Esophagus squamous epithelium (tissue), 5 donors: ENCODE data around the gene ARMC9. TPM values are rescaled to one million over a fixed set of nuclear protein-coding genes. Genes with fewer than 3 reads are reported as not detected.

Experiments used
- DNase-seq: peaks from one replicate; lab custom pipeline; 2025; lab: John Stamatoyannopoulos, UW
- H3K27ac ChIP-seq, 4 donors: fragments of 200-600 bp; sonication (generic); one replicate each; pipeline ENCODE4 v1.5.1; 2016 to 2019; ENCODE audit warnings: mild to moderate bottlenecking in 1 of 4
- H3K27me3 ChIP-seq, 4 donors: fragments of 200-600 bp; sonication (generic); 1 replicate in 3 of 4; 2 replicates in 1 of 4; pipeline versions ENCODE4 v1.5.1 to v1.6.0; 2017 to 2021; ENCODE audit warnings: antibody characterized with exemption in 1 of 4
- H3K36me3 ChIP-seq, 3 donors: fragments of 200-600 bp; sonication (generic); one replicate each; pipeline ENCODE4 v1.5.1; 2016 to 2019
- H3K4me1 ChIP-seq, 3 donors: fragments of 200-600 bp; sonication (generic); one replicate each; pipeline ENCODE4 v1.5.1; 2017 to 2019
- H3K4me3 ChIP-seq, 4 donors: fragments of 200-600 bp; sonication (generic); 1 replicate in 3 of 4; 2 replicates in 1 of 4; pipeline ENCODE4 v1.5.1; 2016 to 2019; ENCODE audit warnings: mild to moderate bottlenecking in 2 of 4, moderate library complexity in 1 of 4
- H3K9me3 ChIP-seq, 3 donors: fragments of 200-600 bp; sonication (generic); one replicate each; pipeline ENCODE4 v1.5.1; 2016 to 2019
- CTCF ChIP-seq, 6 experiments: fragments of 450-650 bp in 4 of 6; fragments of 200-600 bp in 2 of 6; sonication (generic) in 2 of 6; IDR thresholded peaks; one replicate each; pipeline ENCODE4 v1.5.1; 2016 to 2019; ENCODE audit warnings: antibody characterized with exemption in 6 of 6, mild to moderate bottlenecking in 4 of 6, moderate library complexity in 4 of 6
- POLR2A ChIP-seq, 4 donors: fragments of 450-650 bp; IDR thresholded peaks; one replicate each; pipeline ENCODE4 v1.6.1; 2017; ENCODE audit warnings: antibody characterized with exemption in 4 of 4, mild to moderate bottlenecking in 4 of 4, moderate library complexity in 3 of 4
- WGBS, 2 donors: methylation state at CpG; one replicate each; pipeline ENCODE4 v1.1.5; 2018; 5-methylcytosine and 5-hydroxymethylcytosine counted together
- intact Hi-C: fragments of 100-400 bp; cut with DNase I; formaldehyde crosslinking; loops from one replicate; pipeline ENCODE4 v1.15.0; 2022
- total RNA-seq, 4 donors: library from RNA; depleted of rRNA; stranded (reverse); fragments of >200 nt; gene quantifications; one replicate each; pipeline ENCODE4 v1.1.0, GENCODE V29; 2016
- donor health status: DM: yes; HTN: yes; CAD: no.

Gene ARMC9
- total RNA-seq, 4 donors from 2014 or later: 2.1 to 13.9 (median 3.9) TPM

GRCh38 chr2:231385429-231385828 lies 187.0 kb downstream of the ARMC9 start:
- 84 to 85% methylated on average over 3 to 5 of the region's 5 CpGs for WGBS, 2 donors
- peaks cover 0 to 6% (median 0%) of the 10 kb centered on the region in 4 donors for H3K27me3 ChIP-seq
- H3K4me1 ChIP-seq: peaks cover 0 to 7% (median 0%) of the 10 kb centered on the region in 3 donors
- H3K36me3 ChIP-seq: peaks cover 0 to 5% (median 0%) of the 10 kb centered on the region in 3 donors
- intact Hi-C loops: no loop called here
- DNase-seq: no peak
- TF ChIP-seq POLR2A (IDR thresholded peaks at IDR 0.05) (no peak), CTCF (IDR thresholded peaks at IDR 0.05) (no peak)
- no peak overlapping the region for H3K27ac ChIP-seq
- H3K4me3 ChIP-seq: no peak overlapping the region
- peaks cover 0 to 10% (median 0%) of the 10 kb centered on the region in 3 donors for H3K9me3 ChIP-seq

- H3K36me3 ChIP-seq: peaks cover 0 to 5% (median 0%) of the 10 kb centered on the region in 3 donors
- H3K27me3 ChIP-seq: peaks cover 0 to 6% (median 0%) of the 10 kb centered on the region in 4 donors
- no peak overlapping the region for H3K4me3 ChIP-seq
- H3K9me3 ChIP-seq: peaks cover 0 to 10% (median 0%) of the 10 kb centered on the region in 3 donors
- 70 to 74% methylated on average over 2 to 3 of the region's 3 CpGs for WGBS, 2 donors
- intact Hi-C loops: no loop called here
- TF ChIP-seq CTCF (IDR thresholded peaks at IDR 0.05) (no peak), POLR2A (IDR thresholded peaks at IDR 0.05) (no peak)
- H3K4me1 ChIP-seq: peaks cover 0 to 7% (median 0%) of the 10 kb centered on the region in 3 donors
- H3K27ac ChIP-seq: no peak overlapping the region
- DNase-seq: no peak
Observed at GRCh38 chr2:231386446-231386845, 188.0 kb downstream of the ARMC9 start.

- H3K9me3 ChIP-seq: peaks cover 0 to 10% (median 0%) of the 10 kb centered on the region in 3 donors
- DNase-seq: no peak
- H3K4me1 ChIP-seq: peaks cover 0 to 7% (median 0%) of the 10 kb centered on the region in 3 donors
- peaks cover 0 to 21% (median 0%) of the 10 kb centered on the region in 4 donors for H3K27me3 ChIP-seq
- 47 to 84% methylated on average over 8 to 11 of the region's 26 CpGs for WGBS, 2 donors
- no peak overlapping the region for H3K4me3 ChIP-seq
- H3K36me3 ChIP-seq: peaks cover 0 to 5% (median 0%) of the 10 kb centered on the region in 3 donors
- H3K27ac ChIP-seq: no peak overlapping the region
- intact Hi-C loops: no loop called here
- no peak for TF ChIP-seq POLR2A (IDR thresholded peaks at IDR 0.05)
- TF ChIP-seq CTCF (IDR thresholded peaks at IDR 0.05): no peak
Observed at GRCh38 chr2:231387904-231388724, 189.7 kb downstream of the ARMC9 start.

- Histone ChIP-seq H3K4me1 (peaks cover 0 to 7% (median 0%) of the 10 kb centered on the region in 3 donors), H3K4me3 (no peak overlapping the region), H3K9me3 (peaks cover 0 to 10% (median 0%) of the 10 kb centered on the region in 3 donors), H3K27ac (no peak overlapping the region), H3K27me3 (peaks cover 0 to 27% (median 0%) of the 10 kb centered on the region in 4 donors), H3K36me3 (peaks cover 0 to 5% (median 0%) of the 10 kb centered on the region in 3 donors)
- intact Hi-C loops: no loop called here
- WGBS, 2 donors: 83 to 90% methylated on average over 3 to 7 of the region's 15 CpGs
- DNase-seq: no peak
- TF ChIP-seq CTCF (IDR thresholded peaks at IDR 0.05): no peak
Observed at GRCh38 chr2:231388725-231389346, 190.4 kb downstream of the ARMC9 start.
